ENCODE data around the gene EHD4. TPM values are rescaled to one million over a fixed set of nuclear protein-coding genes. Genes with fewer than 3 reads are reported as not detected.

The EHD4 gene
- total RNA-seq, 1 donor from 2014 or later, result 64.9 TPM

DNA sequence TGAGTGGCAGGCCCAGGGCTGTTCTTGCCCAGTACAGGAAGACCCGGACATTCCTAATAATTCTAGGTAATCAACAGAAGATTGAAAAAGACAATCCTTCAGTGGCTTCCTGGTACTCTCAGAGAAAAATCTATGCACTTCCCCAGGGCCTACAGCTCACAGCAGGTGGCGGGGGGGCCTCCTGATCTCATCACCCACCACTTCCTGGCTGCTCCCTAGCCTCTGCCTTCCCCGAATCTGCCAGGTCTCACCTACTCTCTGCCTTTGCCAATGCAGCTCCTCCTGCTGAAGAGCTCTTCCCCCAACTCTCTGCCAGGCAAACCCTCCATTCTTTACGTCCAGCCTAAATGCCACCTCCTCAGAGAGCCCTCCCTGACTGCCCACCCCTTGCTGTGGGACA, 37.5 kb downstream of the EHD4 start:
- Mint-ChIP-seq H3K27me3 (ENCODE audit: unreplicated experiment) (peaks cover 24% of the 10 kb centered on the region), H3K4me3 (ENCODE audit: unreplicated experiment) (peak overlapping the region; percentile 43), H3K36me3 (ENCODE audit: low read depth, unreplicated experiment) (peaks cover 34% of the 10 kb centered on the region), H3K9me3 (ENCODE audit: unreplicated experiment) (no peaks in the 10 kb centered on the region), H3K27ac (ENCODE audit: unreplicated experiment) (peak overlapping the region; percentile 96), H3K4me1 (ENCODE audit: unreplicated experiment) (peaks cover 71% of the 10 kb centered on the region)
- TF ChIP-seq, protein P1, sequence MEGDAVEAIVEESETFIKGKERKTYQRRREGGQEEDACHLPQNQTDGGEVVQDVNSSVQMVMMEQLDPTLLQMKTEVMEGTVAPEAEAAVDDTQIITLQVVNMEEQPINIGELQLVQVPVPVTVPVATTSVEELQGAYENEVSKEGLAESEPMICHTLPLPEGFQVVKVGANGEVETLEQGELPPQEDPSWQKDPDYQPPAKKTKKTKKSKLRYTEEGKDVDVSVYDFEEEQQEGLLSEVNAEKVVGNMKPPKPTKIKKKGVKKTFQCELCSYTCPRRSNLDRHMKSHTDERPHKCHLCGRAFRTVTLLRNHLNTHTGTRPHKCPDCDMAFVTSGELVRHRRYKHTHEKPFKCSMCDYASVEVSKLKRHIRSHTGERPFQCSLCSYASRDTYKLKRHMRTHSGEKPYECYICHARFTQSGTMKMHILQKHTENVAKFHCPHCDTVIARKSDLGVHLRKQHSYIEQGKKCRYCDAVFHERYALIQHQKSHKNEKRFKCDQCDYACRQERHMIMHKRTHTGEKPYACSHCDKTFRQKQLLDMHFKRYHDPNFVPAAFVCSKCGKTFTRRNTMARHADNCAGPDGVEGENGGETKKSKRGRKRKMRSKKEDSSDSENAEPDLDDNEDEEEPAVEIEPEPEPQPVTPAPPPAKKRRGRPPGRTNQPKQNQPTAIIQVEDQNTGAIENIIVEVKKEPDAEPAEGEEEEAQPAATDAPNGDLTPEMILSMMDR (IDR thresholded peaks at IDR 0.05; ENCODE audit: unreplicated experiment), result no peak
- no peak for DNase-seq (ENCODE audit: low spot score)

DNA sequence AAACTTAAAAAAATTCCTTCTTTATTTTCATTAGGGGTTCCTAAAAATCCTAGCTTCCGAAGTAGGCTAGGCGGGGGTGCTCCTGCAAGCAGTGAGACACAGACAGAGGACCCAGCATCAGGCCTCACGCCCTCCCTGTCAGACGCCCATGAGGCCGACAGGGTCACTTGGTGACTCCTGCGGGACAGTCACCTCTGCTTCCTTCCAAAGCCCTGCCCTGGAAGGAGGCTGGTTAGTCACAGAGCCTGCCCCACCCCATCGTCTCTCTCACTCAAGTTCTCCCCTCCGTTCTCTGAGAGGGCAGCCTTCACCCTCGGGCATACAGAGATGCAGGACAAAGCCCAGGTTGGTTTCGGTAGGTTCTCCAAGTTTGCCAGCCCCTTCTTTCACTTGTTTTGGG, 38.6 kb downstream of the EHD4 start:
- Mint-ChIP-seq H3K4me3 (ENCODE audit: unreplicated experiment) (no peak overlapping the region), H3K9me3 (ENCODE audit: unreplicated experiment) (no peaks in the 10 kb centered on the region), H3K27ac (ENCODE audit: unreplicated experiment) (peak overlapping the region; percentile 42), H3K4me1 (ENCODE audit: unreplicated experiment) (peaks cover 73% of the 10 kb centered on the region), H3K27me3 (ENCODE audit: unreplicated experiment) (peaks cover 24% of the 10 kb centered on the region), H3K36me3 (ENCODE audit: low read depth, unreplicated experiment) (peaks cover 34% of the 10 kb centered on the region)
- DNase-seq (ENCODE audit: low spot score), result no peak
- TF ChIP-seq, protein P1 (IDR thresholded peaks at IDR 0.05; ENCODE audit: unreplicated experiment), result no peak

DNA sequence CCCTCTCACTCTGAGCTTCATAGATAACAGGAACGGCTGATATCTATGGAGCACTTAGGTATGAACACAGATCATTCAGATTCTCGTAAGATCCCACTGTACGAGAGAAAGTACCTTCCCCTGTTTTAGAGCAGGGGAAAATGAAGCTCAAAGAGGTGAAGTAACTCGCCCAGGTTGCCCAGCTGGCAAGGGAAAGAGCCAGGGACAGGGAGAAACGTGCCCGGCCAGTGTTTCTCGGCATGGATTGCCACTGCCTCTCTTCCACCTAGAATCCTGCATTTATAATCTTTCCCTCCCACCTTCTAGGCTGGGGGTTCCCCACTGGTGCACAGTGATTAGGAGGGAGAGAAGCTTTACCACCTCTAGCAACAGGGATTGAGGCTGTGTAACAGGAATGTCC, 39.0 kb downstream of the EHD4 start:
- Mint-ChIP-seq H3K4me3 (ENCODE audit: unreplicated experiment) (peak overlapping the region; percentile 67), H3K9me3 (ENCODE audit: unreplicated experiment) (no peaks in the 10 kb centered on the region), H3K27ac (ENCODE audit: unreplicated experiment) (peak overlapping the region; percentile 82), H3K36me3 (ENCODE audit: low read depth, unreplicated experiment) (peaks cover 34% of the 10 kb centered on the region), H3K4me1 (ENCODE audit: unreplicated experiment) (peaks cover 69% of the 10 kb centered on the region), H3K27me3 (ENCODE audit: unreplicated experiment) (peaks cover 24% of the 10 kb centered on the region)
- no peak for DNase-seq (ENCODE audit: low spot score)
- TF ChIP-seq, protein P1 (IDR thresholded peaks at IDR 0.05; ENCODE audit: unreplicated experiment), result no peak

DNA sequence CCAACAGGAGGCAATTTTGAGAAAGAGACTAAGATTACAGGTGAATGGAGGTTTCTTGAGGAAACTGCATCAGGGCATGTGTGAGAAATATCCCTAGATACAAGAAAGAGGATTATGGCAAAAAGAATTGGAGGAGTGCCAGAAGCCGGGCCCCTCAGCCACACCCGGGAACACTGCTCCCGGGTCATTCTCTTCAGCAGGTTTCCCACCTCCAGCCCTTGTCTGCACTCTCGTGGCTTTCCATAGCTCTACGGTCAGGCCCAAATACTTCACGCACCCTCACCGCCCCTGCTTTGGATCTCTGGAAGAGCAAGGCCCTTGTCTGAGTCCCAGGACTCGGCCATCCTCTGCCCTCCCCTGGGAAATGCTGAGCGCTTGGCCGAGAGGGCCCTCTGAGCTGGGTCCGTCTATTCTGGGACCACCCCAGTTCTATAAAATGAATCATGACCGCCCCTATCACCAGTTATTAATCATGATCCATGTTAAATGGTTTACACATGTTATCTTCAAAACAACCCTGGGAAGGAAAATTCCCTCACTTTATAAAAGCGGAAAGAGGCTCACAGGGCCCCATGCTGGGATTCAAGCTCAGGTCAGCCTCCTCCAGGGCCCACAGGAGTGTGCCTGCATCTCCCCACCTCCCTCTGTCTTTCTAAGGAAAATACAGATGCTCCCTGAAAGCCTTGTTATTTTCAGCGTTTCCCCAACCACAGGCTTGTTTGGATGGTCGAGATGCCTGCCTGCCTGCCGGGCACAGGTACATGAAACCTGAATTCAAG, 39.7 kb downstream of the EHD4 start:
- Mint-ChIP-seq H3K4me3 (ENCODE audit: unreplicated experiment) (peak overlapping the region; percentile 67), H3K27ac (ENCODE audit: unreplicated experiment) (peak overlapping the region; percentile 82), H3K36me3 (ENCODE audit: low read depth, unreplicated experiment) (peaks cover 34% of the 10 kb centered on the region), H3K9me3 (ENCODE audit: unreplicated experiment) (no peaks in the 10 kb centered on the region), H3K27me3 (ENCODE audit: unreplicated experiment) (peaks cover 24% of the 10 kb centered on the region), H3K4me1 (ENCODE audit: unreplicated experiment) (peaks cover 69% of the 10 kb centered on the region)
- no peak for DNase-seq (ENCODE audit: low spot score)
- TF ChIP-seq, protein P1 (IDR thresholded peaks at IDR 0.05; ENCODE audit: unreplicated experiment), result no peak

DNA sequence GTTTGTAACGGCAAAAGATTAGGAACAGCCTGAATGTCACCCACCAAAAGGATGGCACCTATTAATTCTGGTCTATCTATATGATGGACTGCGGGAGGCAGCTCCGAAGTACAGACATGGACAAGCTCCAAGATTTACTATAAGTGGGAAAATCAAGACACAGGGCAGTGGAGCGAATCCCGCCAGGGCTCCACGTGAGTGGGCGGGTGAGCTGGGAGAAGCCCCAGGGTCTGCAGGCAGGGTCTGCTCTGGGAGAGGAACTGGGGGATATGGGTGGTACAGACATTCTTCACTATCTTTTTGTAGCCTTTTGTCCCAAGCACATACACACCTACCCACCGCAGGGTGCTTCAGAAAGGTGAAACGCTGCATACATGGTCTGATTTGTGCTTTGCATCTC, 40.3 kb downstream of the EHD4 start:
- no peak for DNase-seq (ENCODE audit: low spot score)
- H3K4me1 Mint-ChIP-seq (ENCODE audit: unreplicated experiment), result peaks cover 69% of the 10 kb centered on the region
- H3K27me3 Mint-ChIP-seq (ENCODE audit: unreplicated experiment), result peaks cover 24% of the 10 kb centered on the region
- no peaks in the 10 kb centered on the region for H3K9me3 Mint-ChIP-seq (ENCODE audit: unreplicated experiment)
- no peak overlapping the region for H3K4me3 Mint-ChIP-seq (ENCODE audit: unreplicated experiment)
- TF ChIP-seq, protein P1 (IDR thresholded peaks at IDR 0.05; ENCODE audit: unreplicated experiment), result no peak
- H3K36me3 Mint-ChIP-seq (ENCODE audit: low read depth, unreplicated experiment), result peaks cover 32% of the 10 kb centered on the region
- no peak overlapping the region for H3K27ac Mint-ChIP-seq (ENCODE audit: unreplicated experiment)
